Panc1 (cell line): ENCODE measurements around the gene NR5A1. TPM values are rescaled to one million over a fixed set of nuclear protein-coding genes. Genes with fewer than 3 reads are reported as not detected.
A peak's percentile ranks its signal among the peaks of the same experiment; 100 is the strongest.

ENCODE experiments used
- ATAC-seq: fragments of 200-7000 bp; cut with Tn5 transposase; 2 replicates; pipeline ENCODE4 v1.9.1; 2020; ENCODE audit warnings: mild to moderate bottlenecking, moderate library complexity
- BruUV-seq: library from RNA; stranded (reverse); fragments of 400-500 nt; replicated peaks from 2 replicates; lab custom pipeline; 2021; lab: Mats Ljungman, UMichigan
- CTCF ChIA-PET: fragments of 300-600 bp; sonication (Branson Sonifier 250); formaldehyde crosslinking; loops from one replicate; lab custom pipeline; 2022; ENCODE audit warnings: antibody characterized with exemption; lab: Charles Lee
- POLR2A ChIA-PET: fragments of 300-600 bp; sonication (Branson Sonifier 250); formaldehyde crosslinking; loops from one replicate; lab custom pipeline; 2022; ENCODE audit warnings: antibody characterized with exemption; lab: Charles Lee
- DNase-seq: peaks from one replicate; pipeline ENCODE4 v3.0.0-alpha.2; 2010; ENCODE audit warnings: low read depth, low spot score
- H3K27ac ChIP-seq: 2 replicates; pipeline ENCODE4 v1.5.1; 2011; ENCODE audit warnings: mild to moderate bottlenecking, low read length, inconsistent platforms
- H3K27me3 ChIP-seq: fragments of 200-500 bp; sonication (Bioruptor generic); 2 replicates; pipeline ENCODE4 v1.6.0; 2014; ENCODE audit warnings: low read length, inconsistent platforms; ENCODE audit not compliant: control insufficient read depth, insufficient read depth
- H3K36me3 ChIP-seq: fragments of 200-500 bp; sonication (Bioruptor generic); 2 replicates; pipeline ENCODE4 v1.5.1; 2014; ENCODE audit warnings: inconsistent platforms, mild to moderate bottlenecking, low read length, moderate library complexity; ENCODE audit not compliant: control insufficient read depth, insufficient read depth
- H3K4me1 ChIP-seq: 2 replicates; pipeline ENCODE4 v1.5.1; 2011; ENCODE audit warnings: inconsistent platforms, mild to moderate bottlenecking, low read length, moderate library complexity; ENCODE audit not compliant: control insufficient read depth, insufficient read depth
- H3K4me3 ChIP-seq, 2 experiments: 2 replicates each; pipeline ENCODE4 v1.5.1; 2011 to 2012; ENCODE audit warnings: low read depth in 2 of 2, low read length in 2 of 2, mild to moderate bottlenecking in 2 of 2, inconsistent platforms in 1 of 2, moderate library complexity in 1 of 2
- H3K9me3 ChIP-seq: fragments of 200-500 bp; sonication (Bioruptor generic); 2 replicates; pipeline ENCODE4 v1.5.1; 2014; ENCODE audit warnings: low read depth, mild to moderate bottlenecking, inconsistent platforms, low read length, moderate library complexity; ENCODE audit not compliant: control insufficient read depth, insufficient read depth
- POLR2AphosphoS5 ChIP-seq: IDR thresholded peaks from 2 replicates; pipeline ENCODE4 v1.6.1; 2012; ENCODE audit warnings: mild to moderate bottlenecking, low read depth, low read length, moderate library complexity
- SIN3A ChIP-seq: IDR thresholded peaks from 2 replicates; pipeline ENCODE4 v1.6.1; 2012; ENCODE audit warnings: low read depth, mild to moderate bottlenecking, low read length, moderate library complexity, borderline replicate concordance; ENCODE audit not compliant: insufficient read depth
- TCF7L2 ChIP-seq: IDR thresholded peaks from 2 replicates; pipeline ENCODE4 v1.6.1; 2011; ENCODE audit warnings: mild to moderate bottlenecking, low read depth, low read length, inconsistent platforms
- in situ Hi-C: cut with HindIII; loops from 2 replicates; pipeline ENCODE4 v1.10.0; 2016; ENCODE audit warnings: low sequenced_read_pairs, low pct_unique_long_range_greater_than_20kb
- intact Hi-C: fragments of 100-400 bp; cut with micrococcal nuclease; formaldehyde crosslinking; loops from one replicate; pipeline ENCODE4 v1.10.0; 2022; ENCODE audit not compliant: unreplicated experiment
- total RNA-seq: library from RNA; stranded (reverse); gene quantifications from one replicate; pipeline ENCODE4 v1.2.1, GENCODE V29; 2021; ENCODE audit not compliant: unreplicated experiment
- TF ChIP-seq, protein P1 (sequence below), 2 experiments: IDR thresholded peaks; 2 replicates each; pipeline ENCODE4 v1.6.1; 2011 to 2012; ENCODE audit warnings: low read depth in 2 of 2, control low read depth in 1 of 2, low read length in 1 of 2, mild to moderate bottlenecking in 1 of 2, moderate library complexity in 1 of 2; ENCODE audit not compliant: insufficient read depth in 1 of 2
- TF ChIP-seq, protein P2 (sequence below): fragments of 450-650 bp; IDR thresholded peaks from 2 replicates; pipeline ENCODE4 v1.5.1; 2017; ENCODE audit warnings: mild to moderate bottlenecking

The NR5A1 gene
- total RNA-seq, 1 experiment from 2014 or later = 2.5 TPM

DNA sequence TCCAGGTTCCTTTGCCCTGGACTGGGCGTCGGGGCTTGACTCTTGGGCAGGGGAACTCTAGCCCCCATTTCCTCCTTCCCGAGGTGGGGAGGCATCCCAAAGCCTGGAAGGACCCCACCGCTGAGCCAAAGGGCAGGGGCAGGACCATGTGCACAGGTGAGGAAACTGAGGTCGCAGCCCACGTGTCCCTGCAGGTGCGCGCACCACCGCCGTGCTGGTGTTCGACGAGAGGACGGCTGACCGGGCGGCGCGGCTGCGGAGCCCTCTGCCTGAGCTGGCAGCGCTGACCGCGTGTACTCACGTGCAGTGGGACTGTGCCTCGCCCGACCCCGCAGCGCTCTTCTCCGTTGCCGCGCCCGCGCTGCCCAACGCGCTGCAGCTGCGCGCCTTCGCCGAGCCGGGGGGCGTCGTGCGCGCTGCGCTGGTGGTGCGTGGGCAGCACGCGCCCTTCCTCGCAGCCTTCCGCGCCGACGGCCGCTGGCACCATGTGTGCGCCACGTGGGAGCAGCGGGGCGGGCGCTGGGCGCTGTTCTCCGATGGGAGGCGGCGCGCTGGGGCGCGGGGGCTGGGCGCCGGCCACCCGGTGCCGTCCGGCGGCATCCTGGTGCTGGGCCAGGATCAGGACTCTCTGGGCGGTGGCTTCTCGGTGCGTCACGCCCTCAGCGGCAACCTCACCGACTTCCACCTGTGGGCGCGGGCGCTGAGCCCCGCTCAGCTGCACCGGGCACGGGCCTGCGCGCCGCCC is 54.2 kb downstream of the NR5A1 start:
- POLR2A ChIA-PET = interaction anchor here (0.6 kb wide), 1 partner anchor 62 kb away, joined by 7 read pairs; no protein-coding TSS in a partner anchor
- no peaks in the 10 kb centered on the region for H3K27me3 ChIP-seq
- CTCF ChIA-PET = no interaction called here
- H3K9me3 ChIP-seq = no peaks in the 10 kb centered on the region
- H3K4me3 ChIP-seq = peak overlapping the region; percentile 25 to 27; a peak in 3 of 4 replicates
- no TSS peak for BruUV-seq
- DNase-seq = no peak
- H3K4me1 ChIP-seq = no peaks in the 10 kb centered on the region
- H3K27ac ChIP-seq = no peak overlapping the region
- no peaks in the 10 kb centered on the region for H3K36me3 ChIP-seq
- in situ Hi-C loops = no loop called here
- TF ChIP-seq POLR2AphosphoS5 (no peak), TCF7L2 (no peak)
- TF ChIP-seq, protein P1, sequence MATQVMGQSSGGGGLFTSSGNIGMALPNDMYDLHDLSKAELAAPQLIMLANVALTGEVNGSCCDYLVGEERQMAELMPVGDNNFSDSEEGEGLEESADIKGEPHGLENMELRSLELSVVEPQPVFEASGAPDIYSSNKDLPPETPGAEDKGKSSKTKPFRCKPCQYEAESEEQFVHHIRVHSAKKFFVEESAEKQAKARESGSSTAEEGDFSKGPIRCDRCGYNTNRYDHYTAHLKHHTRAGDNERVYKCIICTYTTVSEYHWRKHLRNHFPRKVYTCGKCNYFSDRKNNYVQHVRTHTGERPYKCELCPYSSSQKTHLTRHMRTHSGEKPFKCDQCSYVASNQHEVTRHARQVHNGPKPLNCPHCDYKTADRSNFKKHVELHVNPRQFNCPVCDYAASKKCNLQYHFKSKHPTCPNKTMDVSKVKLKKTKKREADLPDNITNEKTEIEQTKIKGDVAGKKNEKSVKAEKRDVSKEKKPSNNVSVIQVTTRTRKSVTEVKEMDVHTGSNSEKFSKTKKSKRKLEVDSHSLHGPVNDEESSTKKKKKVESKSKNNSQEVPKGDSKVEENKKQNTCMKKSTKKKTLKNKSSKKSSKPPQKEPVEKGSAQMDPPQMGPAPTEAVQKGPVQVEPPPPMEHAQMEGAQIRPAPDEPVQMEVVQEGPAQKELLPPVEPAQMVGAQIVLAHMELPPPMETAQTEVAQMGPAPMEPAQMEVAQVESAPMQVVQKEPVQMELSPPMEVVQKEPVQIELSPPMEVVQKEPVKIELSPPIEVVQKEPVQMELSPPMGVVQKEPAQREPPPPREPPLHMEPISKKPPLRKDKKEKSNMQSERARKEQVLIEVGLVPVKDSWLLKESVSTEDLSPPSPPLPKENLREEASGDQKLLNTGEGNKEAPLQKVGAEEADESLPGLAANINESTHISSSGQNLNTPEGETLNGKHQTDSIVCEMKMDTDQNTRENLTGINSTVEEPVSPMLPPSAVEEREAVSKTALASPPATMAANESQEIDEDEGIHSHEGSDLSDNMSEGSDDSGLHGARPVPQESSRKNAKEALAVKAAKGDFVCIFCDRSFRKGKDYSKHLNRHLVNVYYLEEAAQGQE (IDR thresholded peaks at IDR 0.05; ENCODE audit: insufficient read depth in 1 of 2, low read depth in 2 of 2, low read length in 1 of 2) = no peak
- peak; percentile 39 for ATAC-seq
- intact Hi-C loops = no loop called here

DNA sequence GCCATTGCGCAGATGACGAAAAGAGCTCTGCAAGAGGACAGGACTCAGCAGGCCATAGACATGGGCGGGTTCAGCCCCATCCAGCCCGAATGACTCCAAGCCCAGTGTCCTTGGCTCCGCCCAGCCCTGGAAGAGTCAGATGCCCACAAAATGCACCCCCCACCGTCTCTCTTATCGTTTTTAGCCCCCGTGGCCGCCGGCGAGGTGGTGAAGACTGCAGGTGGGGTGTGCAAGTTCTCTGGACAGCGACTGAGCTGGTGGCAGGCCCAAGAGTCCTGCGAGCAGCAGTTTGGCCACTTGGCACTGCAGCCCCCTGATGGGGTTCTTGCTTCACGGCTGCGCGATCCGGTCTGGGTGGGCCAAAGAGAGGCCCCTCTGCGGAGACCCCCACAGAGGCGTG is 54.9 kb downstream of the NR5A1 start:
- TF ChIP-seq, protein P1 (IDR thresholded peaks at IDR 0.05; ENCODE audit: insufficient read depth in 1 of 2, low read depth in 2 of 2, low read length in 1 of 2) = no peak
- TF ChIP-seq TCF7L2 (no peak), POLR2AphosphoS5 (no peak), SIN3A (no peak)
- TF ChIP-seq, protein P2, sequence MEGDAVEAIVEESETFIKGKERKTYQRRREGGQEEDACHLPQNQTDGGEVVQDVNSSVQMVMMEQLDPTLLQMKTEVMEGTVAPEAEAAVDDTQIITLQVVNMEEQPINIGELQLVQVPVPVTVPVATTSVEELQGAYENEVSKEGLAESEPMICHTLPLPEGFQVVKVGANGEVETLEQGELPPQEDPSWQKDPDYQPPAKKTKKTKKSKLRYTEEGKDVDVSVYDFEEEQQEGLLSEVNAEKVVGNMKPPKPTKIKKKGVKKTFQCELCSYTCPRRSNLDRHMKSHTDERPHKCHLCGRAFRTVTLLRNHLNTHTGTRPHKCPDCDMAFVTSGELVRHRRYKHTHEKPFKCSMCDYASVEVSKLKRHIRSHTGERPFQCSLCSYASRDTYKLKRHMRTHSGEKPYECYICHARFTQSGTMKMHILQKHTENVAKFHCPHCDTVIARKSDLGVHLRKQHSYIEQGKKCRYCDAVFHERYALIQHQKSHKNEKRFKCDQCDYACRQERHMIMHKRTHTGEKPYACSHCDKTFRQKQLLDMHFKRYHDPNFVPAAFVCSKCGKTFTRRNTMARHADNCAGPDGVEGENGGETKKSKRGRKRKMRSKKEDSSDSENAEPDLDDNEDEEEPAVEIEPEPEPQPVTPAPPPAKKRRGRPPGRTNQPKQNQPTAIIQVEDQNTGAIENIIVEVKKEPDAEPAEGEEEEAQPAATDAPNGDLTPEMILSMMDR = no peak
- Histone ChIP-seq H3K27ac (no peak overlapping the region), H3K36me3 (no peaks in the 10 kb centered on the region), H3K4me1 (no peaks in the 10 kb centered on the region), H3K27me3 (no peaks in the 10 kb centered on the region), H3K4me3 (no peak overlapping the region), H3K9me3 (no peaks in the 10 kb centered on the region)
- BruUV-seq = no TSS peak
- in situ Hi-C loops (no loop called here), intact Hi-C loops (no loop called here)
- CTCF ChIA-PET = no interaction called here
- no peak for ATAC-seq
- POLR2A ChIA-PET = no interaction called here
- no peak for DNase-seq
